GM12892 (cell line): Measurements from ENCODE around the gene EPX.

Experiments
- POLR2A ChIP-seq: IDR thresholded peaks from 2 replicates; pipeline ENCODE4 v1.6.1; 2011; ENCODE audit warnings: low read depth, low read length, control low read depth
- TAF1 ChIP-seq: IDR thresholded peaks from 2 replicates; pipeline ENCODE4 v1.6.1; 2011; ENCODE audit warnings: low read depth, mild to moderate bottlenecking, control low read depth, low read length, borderline replicate concordance

GRCh38 chr17:58232707-58233156 is 40.2 kb downstream of the EPX start:
- TF ChIP-seq TAF1 (no peak), POLR2A (no peak)
